Esophagus muscularis mucosa (tissue), 3 donors: ENCODE measurements around the gene KRTAP5-3.

Experiments
- CTCF ChIP-seq, 3 experiments: fragments of 200-600 bp in 2 of 3; fragments of 450-650 bp in 1 of 3; sonication (generic) in 2 of 3; IDR thresholded peaks; one replicate each; pipeline ENCODE4 v1.5.1; 2017 to 2019; ENCODE audit warnings: antibody characterized with exemption in 3 of 3, mild to moderate bottlenecking in 2 of 3, moderate library complexity in 1 of 3
- POLR2A ChIP-seq: fragments of 450-650 bp; IDR thresholded peaks from one replicate; pipeline ENCODE4 v1.6.1; 2017; ENCODE audit warnings: antibody characterized with exemption, moderate library complexity, mild to moderate bottlenecking, low read depth

GRCh38 chr11:1652442-1652770 is 44.1 kb upstream of the KRTAP5-3 start:
- TF ChIP-seq POLR2A (no peak), CTCF (IDR thresholded peaks at IDR 0.05) (no peak)
